UCSD-AML1 (cell line): ENCODE results near the gene F12.
"Not testable (repeated sequence)": the region's sequence is repeated elsewhere in the genome, so short reads cannot be mapped to it uniquely, and the experiment has no call there.

Source experiments
- DNase-seq: peaks from one replicate; lab custom pipeline; 2025; ENCODE audit not compliant: unreplicated experiment; lab: John Stamatoyannopoulos, UW

The F12 gene

GRCh38 chr5:177370488-177371119 is 38.8 kb downstream of the F12 start:
- DNase-seq: no peak

GRCh38 chr5:177369645-177370440 is 39.5 kb downstream of the F12 start:
- no peak for DNase-seq

- DNase-seq: peak; percentile 29
Measured at GRCh38 chr5:177368869-177369644, 40.3 kb downstream of the F12 start.

- no peak for DNase-seq
Measured at GRCh38 chr5:177367981-177368868, 41.1 kb downstream of the F12 start.

GRCh38 chr5:177367323-177367848 is 42.0 kb downstream of the F12 start:
- no peak for DNase-seq

- DNase-seq: no peak
Measured at GRCh38 chr5:177366528-177367322, 42.6 kb downstream of the F12 start.

GRCh38 chr5:177365845-177366527 is 43.4 kb downstream of the F12 start:
- DNase-seq: no peak

- no peak for DNase-seq
Measured at GRCh38 chr5:177364159-177364962, 45.0 kb downstream of the F12 start.

GRCh38 chr5:177363565-177363964 is 45.8 kb downstream of the F12 start:
- no peak for DNase-seq

GRCh38 chr5:177362610-177363507 is 46.5 kb downstream of the F12 start:
- no peak for DNase-seq

- DNase-seq: no peak
Measured at GRCh38 chr5:177362292-177362609, 47.1 kb downstream of the F12 start.

GRCh38 chr5:177361418-177362291 is 47.7 kb downstream of the F12 start:
- DNase-seq: no peak

GRCh38 chr5:177360740-177361139 is 48.6 kb downstream of the F12 start:
- not testable (repeated sequence) for DNase-seq

- DNase-seq: no peak
Measured at GRCh38 chr5:177359860-177360259, 49.5 kb downstream of the F12 start.

- no peak for DNase-seq
Measured at GRCh38 chr5:177359451-177359851, 49.9 kb downstream of the F12 start.

- no peak for DNase-seq
Measured at GRCh38 chr5:177358370-177358819, 51.0 kb downstream of the F12 start.
